WTC11 (cell line): ENCODE results near the gene RAP1GDS1. TPM values are rescaled to one million over a fixed set of nuclear protein-coding genes. Genes with fewer than 3 reads are reported as not detected.

ENCODE experiments used
- ATAC-seq: fragments of 200-7000 bp; cut with Tn5 transposase; 2 replicates; pipeline ENCODE4 v1.10.0; 2021; ENCODE audit warnings: mild to moderate bottlenecking, moderate library complexity
- CTCF ChIA-PET: fragments of 300-600 bp; sonication (Branson Sonifier 250); formaldehyde crosslinking; loops from one replicate; lab custom pipeline; 2021; ENCODE audit warnings: antibody characterized with exemption; lab: Charles Lee
- POLR2A ChIA-PET: fragments of 350-600 bp; sonication (Branson Sonifier 250); formaldehyde crosslinking; loops from one replicate; lab custom pipeline; 2021; ENCODE audit warnings: antibody characterized with exemption; lab: Charles Lee
- DNase-seq: peaks from one replicate; pipeline ENCODE4 v3.0.0; 2021; ENCODE audit warnings: low spot score
- H3K27ac Mint-ChIP-seq: 2 replicates; pipeline ENCODE4 v1.8.0; 2021; ENCODE audit warnings: mixed read lengths
- H3K27me3 Mint-ChIP-seq: 2 replicates; pipeline ENCODE4 v1.8.0; 2021; ENCODE audit warnings: low read depth, mild to moderate bottlenecking, moderate library complexity, mixed read lengths
- H3K36me3 Mint-ChIP-seq: 2 replicates; pipeline ENCODE4 v1.8.0; 2021; ENCODE audit warnings: mixed read lengths
- H3K4me1 Mint-ChIP-seq: 2 replicates; pipeline ENCODE4 v1.8.0; 2022; ENCODE audit warnings: mixed read lengths
- H3K4me3 Mint-ChIP-seq: 2 replicates; pipeline ENCODE4 v1.8.0; 2021; ENCODE audit warnings: mild to moderate bottlenecking, moderate library complexity, mixed read lengths
- H3K9me3 Mint-ChIP-seq: 2 replicates; pipeline ENCODE4 v1.8.0; 2021; ENCODE audit warnings: mixed read lengths
- CBFB ChIP-seq: sonication (generic); formaldehyde crosslinking; IDR thresholded peaks from 2 replicates; pipeline ENCODE4 v1.8.1; 2022; ENCODE audit warnings: mild to moderate bottlenecking, low read depth, missing genetic modification reagents
- E2F1 ChIP-seq: sonication (generic); formaldehyde crosslinking; IDR thresholded peaks from 2 replicates; pipeline ENCODE4 v1.8.0; 2022; ENCODE audit warnings: mild to moderate bottlenecking, missing genetic modification reagents
- EMX1 ChIP-seq: fragments of 250-450 bp; sonication (Bioruptor Pico); IDR thresholded peaks from 2 replicates; pipeline ENCODE4 v1.8.0; 2021; ENCODE audit warnings: mild to moderate bottlenecking
- ESRRA ChIP-seq: sonication (generic); formaldehyde crosslinking; IDR thresholded peaks from 2 replicates; pipeline ENCODE4 v1.8.1; 2022; ENCODE audit warnings: mild to moderate bottlenecking, missing genetic modification reagents, borderline replicate concordance
- FOXJ3 ChIP-seq: sonication (generic); formaldehyde crosslinking; IDR thresholded peaks from 2 replicates; pipeline ENCODE4 v1.9.0; 2021; ENCODE audit warnings: missing genetic modification reagents, mild to moderate bottlenecking, borderline replicate concordance
- FOXK1 ChIP-seq: sonication (generic); formaldehyde crosslinking; IDR thresholded peaks from 2 replicates; pipeline ENCODE4 v1.8.0; 2022; ENCODE audit warnings: mild to moderate bottlenecking, moderate library complexity, missing genetic modification reagents
- FOXP4 ChIP-seq: sonication (generic); formaldehyde crosslinking; IDR thresholded peaks from 2 replicates; pipeline ENCODE4 v1.8.0; 2022; ENCODE audit warnings: mild to moderate bottlenecking, missing genetic modification reagents
- KAT7 ChIP-seq: sonication (generic); formaldehyde crosslinking; IDR thresholded peaks from 2 replicates; pipeline ENCODE4 v1.8.1; 2023; ENCODE audit warnings: missing genetic modification reagents, mild to moderate bottlenecking, borderline replicate concordance
- MAX ChIP-seq: sonication (generic); formaldehyde crosslinking; IDR thresholded peaks from 2 replicates; pipeline ENCODE4 v1.8.0; 2022; ENCODE audit warnings: mild to moderate bottlenecking, missing genetic modification reagents
- MYBL2 ChIP-seq: sonication (generic); formaldehyde crosslinking; IDR thresholded peaks from 2 replicates; pipeline ENCODE4 v1.8.1; 2023; ENCODE audit warnings: mild to moderate bottlenecking, moderate library complexity, missing genetic modification reagents
- NR2C2 ChIP-seq: sonication (generic); formaldehyde crosslinking; IDR thresholded peaks from 2 replicates; pipeline ENCODE4 v1.8.0; 2022; ENCODE audit warnings: mild to moderate bottlenecking, missing genetic modification reagents
- RELA ChIP-seq: sonication (generic); formaldehyde crosslinking; IDR thresholded peaks from 2 replicates; pipeline ENCODE4 v1.8.1; 2022; ENCODE audit warnings: missing genetic modification reagents, mild to moderate bottlenecking, borderline replicate concordance
- SMAD3 ChIP-seq: sonication (generic); formaldehyde crosslinking; IDR thresholded peaks from 2 replicates; pipeline ENCODE4 v1.8.0; 2022; ENCODE audit warnings: missing genetic modification reagents, mild to moderate bottlenecking, borderline replicate concordance
- SMAD4 ChIP-seq: sonication (generic); formaldehyde crosslinking; IDR thresholded peaks from 2 replicates; pipeline ENCODE4 v1.8.0; 2022; ENCODE audit warnings: mild to moderate bottlenecking, missing genetic modification reagents
- SP1 ChIP-seq: sonication (generic); formaldehyde crosslinking; conservative IDR thresholded peaks from 2 replicates; pipeline ENCODE4 v1.8.1; 2022; ENCODE audit warnings: missing genetic modification reagents
- STAT6 ChIP-seq: sonication (generic); formaldehyde crosslinking; conservative IDR thresholded peaks from 2 replicates; pipeline ENCODE4 v1.8.1; 2023; ENCODE audit warnings: mild to moderate bottlenecking, low read depth, missing genetic modification reagents, moderate library complexity
- TEAD1 ChIP-seq: sonication (generic); formaldehyde crosslinking; IDR thresholded peaks from 2 replicates; pipeline ENCODE4 v1.8.0; 2022; ENCODE audit warnings: mild to moderate bottlenecking, missing genetic modification reagents
- TEAD4 ChIP-seq: sonication (generic); formaldehyde crosslinking; IDR thresholded peaks from 2 replicates; pipeline ENCODE4 v1.8.0; 2022; ENCODE audit warnings: mild to moderate bottlenecking, missing genetic modification reagents
- USF2 ChIP-seq: sonication (generic); formaldehyde crosslinking; IDR thresholded peaks from 2 replicates; pipeline ENCODE4 v1.8.1; 2023; ENCODE audit warnings: mild to moderate bottlenecking, missing genetic modification reagents, moderate library complexity
- ZNF219 ChIP-seq: sonication (generic); formaldehyde crosslinking; IDR thresholded peaks from 2 replicates; pipeline ENCODE4 v1.8.0; 2023; ENCODE audit warnings: missing genetic modification reagents, mild to moderate bottlenecking, borderline replicate concordance
- ZNF396 ChIP-seq: fragments of 250-450 bp; sonication (Bioruptor Pico); IDR thresholded peaks from 2 replicates; pipeline ENCODE4 v1.8.0; 2021; ENCODE audit warnings: mild to moderate bottlenecking, moderate library complexity, borderline replicate concordance
- ZNF423 ChIP-seq: fragments of 250-450 bp; sonication (Bioruptor Pico); IDR thresholded peaks from 2 replicates; pipeline ENCODE4 v2.1.2; 2022; ENCODE audit warnings: mild to moderate bottlenecking, moderate library complexity
- ZSCAN18 ChIP-seq: fragments of 250-450 bp; sonication (Bioruptor Pico); IDR thresholded peaks from 2 replicates; pipeline ENCODE4 v2.1.2; 2022; ENCODE audit warnings: mild to moderate bottlenecking, moderate library complexity
- total RNA-seq: library from RNA; stranded (reverse); gene quantifications from 3 replicates; pipeline ENCODE4 v1.2.3, GENCODE V29; 2021

Gene RAP1GDS1
- total RNA-seq, 1 experiment from 2014 or later, result 29.9 TPM

- TF ChIP-seq NR2C2 (CRISPR knock-in tag), result no peak
- TF ChIP-seq, all 79 proteins: peak for 0
These were observed 6.3 kb downstream of the RAP1GDS1 start (continued) for GRCh38 chr4:98267498-98267897.

GRCh38 chr4:98275145-98275544, 14.0 kb downstream of the RAP1GDS1 start:
- CTCF ChIA-PET, result no interaction called here
- H3K4me1 Mint-ChIP-seq, result no peaks in the 10 kb centered on the region
- H3K27me3 Mint-ChIP-seq, result no peaks in the 10 kb centered on the region
- H3K9me3 Mint-ChIP-seq, result peaks cover 22% of the 10 kb centered on the region
- no peak for TF ChIP-seq RELA (CRISPR knock-in tag)
- no peak for TF ChIP-seq CBFB (CRISPR knock-in tag)
- TF ChIP-seq SP1, result no peak
- TF ChIP-seq FOXJ3 (CRISPR knock-in tag), result no peak
- TF ChIP-seq ZNF396 (CRISPR knock-in tag), result no peak
- TF ChIP-seq EMX1, result no peak
- TF ChIP-seq KAT7 (CRISPR knock-in tag), result no peak
- TF ChIP-seq USF2 (CRISPR knock-in tag), result no peak
- TF ChIP-seq FOXP4, result no peak
- TF ChIP-seq ZSCAN18 (CRISPR knock-in tag), result no peak
- TF ChIP-seq ZNF423, result no peak
- no peak for TF ChIP-seq MYBL2 (CRISPR knock-in tag)
- TF ChIP-seq TEAD4 (CRISPR knock-in tag), result no peak
- DNase-seq, result no peak
- H3K4me3 Mint-ChIP-seq, result no peak overlapping the region
- H3K27ac Mint-ChIP-seq, result no peak overlapping the region
- peaks cover 22% of the 10 kb centered on the region for H3K36me3 Mint-ChIP-seq
- no peak for ATAC-seq
- POLR2A ChIA-PET, result no interaction called here

- Mint-ChIP-seq H3K36me3 (peaks cover 14% of the 10 kb centered on the region), H3K9me3 (peaks cover 11% of the 10 kb centered on the region), H3K27ac (peak overlapping the region; percentile 63; the same call in 1 of the 2 replicates), H3K4me1 (peaks cover 20% of the 10 kb centered on the region), H3K27me3 (no peaks in the 10 kb centered on the region), H3K4me3 (no peak overlapping the region)
- no peak for DNase-seq
- ChIA-PET CTCF (interaction anchor here (0.5 kb wide), 1 partner anchor 1943 kb away, joined by 4 read pairs; no protein-coding TSS in a partner anchor), POLR2A (interaction anchor here (1.9 kb wide), 1 partner anchor 23 kb away, joined by 8 read pairs; the partner anchor contains the start of gene RAP1GDS1)
- ATAC-seq, result no peak
- TF ChIP-seq MAX, result no peak
- no peak for TF ChIP-seq TEAD1 (CRISPR knock-in tag)
- no peak for TF ChIP-seq E2F1
- no peak for TF ChIP-seq SMAD4 (CRISPR knock-in tag)
- no peak for TF ChIP-seq SMAD3 (CRISPR knock-in tag)
- TF ChIP-seq FOXK1 (CRISPR knock-in tag), result no peak
- no peak for TF ChIP-seq ZNF219 (CRISPR knock-in tag)
- TF ChIP-seq ESRRA (CRISPR knock-in tag), result no peak
- TF ChIP-seq STAT6 (CRISPR knock-in tag), result no peak
- no peak for TF ChIP-seq SP1
These were observed 22.3 kb downstream of the RAP1GDS1 start for GRCh38 chr4:98283219-98284189.
